Rectal smooth muscle tissue (tissue), 1 donor: Measurements from ENCODE around the gene ALDH16A1.
A peak's percentile ranks its signal among the peaks of the same experiment; 100 is the strongest.

Experiments
- H3K27ac ChIP-seq: one replicate; pipeline ENCODE4 v1.7.0; 2013; ENCODE audit warnings: low read depth, low read length, inconsistent platforms
- H3K27me3 ChIP-seq: one replicate; pipeline ENCODE4 v1.7.0; 2013; ENCODE audit warnings: low read length; ENCODE audit not compliant: control insufficient read depth, insufficient read depth
- H3K36me3 ChIP-seq: one replicate; pipeline ENCODE4 v1.7.0; 2013; ENCODE audit warnings: low read length; ENCODE audit not compliant: control insufficient read depth, insufficient read depth
- H3K4me1 ChIP-seq: one replicate; pipeline ENCODE4 v1.7.0; 2013; ENCODE audit warnings: low read length; ENCODE audit not compliant: control insufficient read depth, insufficient read depth
- H3K4me3 ChIP-seq: one replicate; pipeline ENCODE4 v1.7.0; 2013; ENCODE audit warnings: low read length
- H3K9ac ChIP-seq: one replicate; pipeline ENCODE4 v1.7.0; 2013; ENCODE audit warnings: low read length

ALDH16A1 gene

GRCh38 chr19:49507803-49508494, 54.9 kb downstream of the ALDH16A1 start:
- Histone ChIP-seq H3K36me3 (no peaks in the 10 kb centered on the region), H3K9ac (no peak overlapping the region), H3K27me3 (no peaks in the 10 kb centered on the region), H3K27ac (no peak overlapping the region), H3K4me3 (no peak overlapping the region), H3K4me1 (no peaks in the 10 kb centered on the region)

GRCh38 chr19:49512970-49513745, 60.1 kb downstream of the ALDH16A1 start:
- H3K9ac ChIP-seq = peak overlapping the region; percentile 62
- H3K4me3 ChIP-seq = peak overlapping the region; percentile 69
- no peaks in the 10 kb centered on the region for H3K4me1 ChIP-seq
- H3K36me3 ChIP-seq = no peaks in the 10 kb centered on the region
- H3K27me3 ChIP-seq = no peaks in the 10 kb centered on the region
- peak overlapping the region; percentile 86 for H3K27ac ChIP-seq

GRCh38 chr19:49513746-49514118, 60.7 kb downstream of the ALDH16A1 start:
- Histone ChIP-seq H3K27me3 (no peaks in the 10 kb centered on the region), H3K4me3 (peak overlapping the region; percentile 69), H3K27ac (peak overlapping the region; percentile 86), H3K36me3 (no peaks in the 10 kb centered on the region), H3K9ac (no peak overlapping the region), H3K4me1 (no peaks in the 10 kb centered on the region)

GRCh38 chr19:49514151-49514550, 61.1 kb downstream of the ALDH16A1 start:
- Histone ChIP-seq H3K4me1 (no peaks in the 10 kb centered on the region), H3K4me3 (peak overlapping the region; percentile 69), H3K27ac (no peak overlapping the region), H3K27me3 (no peaks in the 10 kb centered on the region), H3K9ac (no peak overlapping the region), H3K36me3 (no peaks in the 10 kb centered on the region)

- H3K27ac ChIP-seq = no peak overlapping the region
- peaks cover 2% of the 10 kb centered on the region for H3K36me3 ChIP-seq
- no peak overlapping the region for H3K4me3 ChIP-seq
- H3K4me1 ChIP-seq = no peaks in the 10 kb centered on the region
- H3K9ac ChIP-seq = no peak overlapping the region
- H3K27me3 ChIP-seq = no peaks in the 10 kb centered on the region
These were observed 62.7 kb downstream of the ALDH16A1 start for GRCh38 chr19:49515767-49516166.

- no peaks in the 10 kb centered on the region for H3K27me3 ChIP-seq
- no peaks in the 10 kb centered on the region for H3K4me1 ChIP-seq
- no peak overlapping the region for H3K27ac ChIP-seq
These were observed 65.0 kb downstream of the ALDH16A1 start for GRCh38 chr19:49518033-49518432.

More at GRCh38 chr19:49518033-49518432, 65.0 kb downstream of the ALDH16A1 start:
- Histone ChIP-seq H3K36me3 (peaks cover 6% of the 10 kb centered on the region), H3K4me3 (no peak overlapping the region), H3K9ac (no peak overlapping the region)
